SU-DHL-6 (cell line): Measurements from ENCODE around the gene NT5C1A.

ENCODE experiments used
- H2AFZ ChIP-seq: fragments of 200-600 bp; sonication (generic); 2 replicates; pipeline ENCODE4 v1.6.1; 2014; ENCODE audit warnings: low read depth, mild to moderate bottlenecking, moderate library complexity, mixed read lengths, antibody characterized with exemption, low read length; ENCODE audit not compliant: severe bottlenecking
- H3F3A ChIP-seq: fragments of 200-600 bp; shearing (Covaris generic); 2 replicates; pipeline ENCODE4 v1.6.0; 2016; ENCODE audit warnings: antibody characterized with exemption, mild to moderate bottlenecking; ENCODE audit not compliant: insufficient read depth
- H3K27ac ChIP-seq: fragments of 200-600 bp; sonication (generic); 2 replicates; pipeline ENCODE4 v1.5.1; 2016; ENCODE audit warnings: low read depth, mild to moderate bottlenecking, low read length, moderate library complexity, mixed read lengths
- H3K27me3 ChIP-seq: fragments of 200-600 bp; sonication (generic), shearing (Covaris generic); 2 replicates; pipeline ENCODE4 v1.6.0; 2014; ENCODE audit warnings: mild to moderate bottlenecking, low read length
- H3K36me3 ChIP-seq: fragments of 200-600 bp; sonication (generic); 2 replicates; pipeline ENCODE4 v1.6.1; 2014; ENCODE audit warnings: mild to moderate bottlenecking, low read length, mixed read lengths
- H3K4me2 ChIP-seq: fragments of 300-600, 200-600 bp; shearing (Covaris generic), sonication (generic); 2 replicates; pipeline ENCODE4 v1.6.0; 2014; ENCODE audit warnings: low read length, low read depth, mild to moderate bottlenecking; ENCODE audit not compliant: poor library complexity, severe bottlenecking
- H3K4me3 ChIP-seq: fragments of 200-600 bp; sonication (generic); 2 replicates; pipeline ENCODE4 v1.5.1; 2014; ENCODE audit warnings: antibody characterized with exemption, low read length, mild to moderate bottlenecking, mixed read lengths; ENCODE audit not compliant: insufficient read depth, poor library complexity, severe bottlenecking
- H3K79me2 ChIP-seq: fragments of 200-600 bp; sonication (generic); 2 replicates; pipeline ENCODE4 v1.6.1; 2014; ENCODE audit warnings: mild to moderate bottlenecking, low read length, moderate library complexity; ENCODE audit not compliant: insufficient read depth
- H3K9ac ChIP-seq: fragments of 200-600 bp; sonication (generic); 2 replicates; pipeline ENCODE4 v1.7.0; 2014; ENCODE audit warnings: mild to moderate bottlenecking, low read length
- H3K9me2 ChIP-seq: fragments of 200-600 bp; sonication (generic); replicated peaks from 2 replicates; pipeline ENCODE4 v1.6.1; 2014; ENCODE audit warnings: low read length; ENCODE audit not compliant: insufficient read depth
- H3K9me3 ChIP-seq: fragments of 200-600 bp; sonication (generic); 2 replicates; pipeline ENCODE4 v1.6.1; 2014; ENCODE audit warnings: low read length, mixed read lengths; ENCODE audit not compliant: insufficient read depth
- H4K20me1 ChIP-seq: fragments of 200-600 bp; sonication (generic); 2 replicates; pipeline ENCODE4 v1.6.1; 2014; ENCODE audit warnings: low read depth, mild to moderate bottlenecking, antibody characterized with exemption, low read length, moderate library complexity, mixed read lengths
- EZH2phosphoT487 ChIP-seq: fragments of 200-600 bp; sonication (generic), shearing (Covaris generic); conservative IDR thresholded peaks from 2 replicates; pipeline ENCODE4 v1.6.1; 2018; ENCODE audit warnings: mild to moderate bottlenecking, antibody characterized with exemption, low read length, moderate library complexity, mixed read lengths
- TF ChIP-seq, protein P1 (sequence below): fragments of 200-600 bp; sonication (generic); IDR thresholded peaks from one replicate; pipeline ENCODE4 v1.5.1; 2017; ENCODE audit warnings: antibody characterized with exemption, mild to moderate bottlenecking, low read length, moderate library complexity; ENCODE audit not compliant: insufficient read depth, poor library complexity, severe bottlenecking

NT5C1A gene

DNA sequence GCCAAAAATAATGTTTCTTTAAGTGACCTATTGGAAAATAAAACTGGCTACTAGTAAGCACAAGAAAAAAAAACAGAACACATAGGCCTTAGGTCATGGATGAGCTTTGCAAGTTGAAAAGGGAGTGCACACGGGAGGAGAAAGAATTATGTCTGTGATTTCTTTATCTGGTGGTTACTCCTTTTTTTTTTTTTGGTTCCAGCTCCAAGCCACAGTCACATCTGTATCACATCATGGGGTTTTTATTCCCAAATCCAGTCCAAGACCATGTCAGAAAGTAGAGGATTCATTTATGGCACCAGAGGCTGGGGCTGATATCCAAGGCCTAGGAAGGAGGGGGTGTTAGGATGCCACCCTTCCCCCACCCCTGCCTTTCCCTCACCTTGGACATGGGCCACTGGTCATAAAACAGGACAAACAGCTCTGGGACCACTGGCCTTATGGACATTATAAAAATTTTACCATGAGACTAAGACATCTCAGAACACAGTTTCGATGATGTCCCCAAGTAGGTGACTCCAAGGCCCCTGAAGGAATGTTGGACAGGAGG is 22.2 kb downstream of the NT5C1A start:
- no peaks in the 10 kb centered on the region for H3K79me2 ChIP-seq
- no peaks in the 10 kb centered on the region for H3K36me3 ChIP-seq
- TF ChIP-seq EZH2phosphoT487, result no peak
- TF ChIP-seq, protein P1, sequence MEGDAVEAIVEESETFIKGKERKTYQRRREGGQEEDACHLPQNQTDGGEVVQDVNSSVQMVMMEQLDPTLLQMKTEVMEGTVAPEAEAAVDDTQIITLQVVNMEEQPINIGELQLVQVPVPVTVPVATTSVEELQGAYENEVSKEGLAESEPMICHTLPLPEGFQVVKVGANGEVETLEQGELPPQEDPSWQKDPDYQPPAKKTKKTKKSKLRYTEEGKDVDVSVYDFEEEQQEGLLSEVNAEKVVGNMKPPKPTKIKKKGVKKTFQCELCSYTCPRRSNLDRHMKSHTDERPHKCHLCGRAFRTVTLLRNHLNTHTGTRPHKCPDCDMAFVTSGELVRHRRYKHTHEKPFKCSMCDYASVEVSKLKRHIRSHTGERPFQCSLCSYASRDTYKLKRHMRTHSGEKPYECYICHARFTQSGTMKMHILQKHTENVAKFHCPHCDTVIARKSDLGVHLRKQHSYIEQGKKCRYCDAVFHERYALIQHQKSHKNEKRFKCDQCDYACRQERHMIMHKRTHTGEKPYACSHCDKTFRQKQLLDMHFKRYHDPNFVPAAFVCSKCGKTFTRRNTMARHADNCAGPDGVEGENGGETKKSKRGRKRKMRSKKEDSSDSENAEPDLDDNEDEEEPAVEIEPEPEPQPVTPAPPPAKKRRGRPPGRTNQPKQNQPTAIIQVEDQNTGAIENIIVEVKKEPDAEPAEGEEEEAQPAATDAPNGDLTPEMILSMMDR, result no peak
- H3K4me2 ChIP-seq, result no peak overlapping the region
- no peak overlapping the region for H2AFZ ChIP-seq
- no peaks in the 10 kb centered on the region for H4K20me1 ChIP-seq
- no peak overlapping the region for H3K4me3 ChIP-seq
- H3F3A ChIP-seq, result no peaks in the 10 kb centered on the region
- H3K9me2 ChIP-seq, result no peaks in the 10 kb centered on the region
- no peaks in the 10 kb centered on the region for H3K9me3 ChIP-seq
- H3K9ac ChIP-seq, result no peak overlapping the region
- H3K27ac ChIP-seq, result no peak overlapping the region
- H3K27me3 ChIP-seq, result no peaks in the 10 kb centered on the region

DNA sequence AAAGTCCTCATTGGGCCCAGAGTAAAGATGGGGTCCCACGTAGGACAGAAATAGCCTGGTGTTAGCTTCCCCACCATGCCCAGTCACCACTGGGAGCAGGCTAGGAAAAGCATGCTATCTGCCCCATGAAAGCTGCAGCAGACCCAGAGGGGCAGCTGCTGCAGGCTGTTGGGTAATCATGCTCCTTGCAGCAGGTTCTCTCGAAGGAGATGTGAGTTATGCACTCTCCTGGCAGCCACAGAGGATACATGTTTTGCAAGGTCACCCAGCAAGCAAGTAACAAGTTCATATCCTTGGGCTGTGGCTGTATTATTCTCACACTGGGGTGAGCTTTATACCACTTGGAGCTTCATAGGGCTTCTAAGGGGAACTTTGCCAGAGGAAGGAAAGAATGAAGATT is 23.4 kb downstream of the NT5C1A start:
- no peak overlapping the region for H3K9ac ChIP-seq
- no peaks in the 10 kb centered on the region for H4K20me1 ChIP-seq
- no peaks in the 10 kb centered on the region for H3K9me2 ChIP-seq
- no peaks in the 10 kb centered on the region for H3K79me2 ChIP-seq
- no peaks in the 10 kb centered on the region for H3K9me3 ChIP-seq
- H3K27me3 ChIP-seq, result no peaks in the 10 kb centered on the region
- no peaks in the 10 kb centered on the region for H3F3A ChIP-seq
- no peak overlapping the region for H3K4me3 ChIP-seq
- no peak overlapping the region for H3K27ac ChIP-seq
- TF ChIP-seq, protein P1, result no peak
- no peak for TF ChIP-seq EZH2phosphoT487
- no peak overlapping the region for H3K4me2 ChIP-seq
- no peaks in the 10 kb centered on the region for H3K36me3 ChIP-seq
- no peak overlapping the region for H2AFZ ChIP-seq

DNA sequence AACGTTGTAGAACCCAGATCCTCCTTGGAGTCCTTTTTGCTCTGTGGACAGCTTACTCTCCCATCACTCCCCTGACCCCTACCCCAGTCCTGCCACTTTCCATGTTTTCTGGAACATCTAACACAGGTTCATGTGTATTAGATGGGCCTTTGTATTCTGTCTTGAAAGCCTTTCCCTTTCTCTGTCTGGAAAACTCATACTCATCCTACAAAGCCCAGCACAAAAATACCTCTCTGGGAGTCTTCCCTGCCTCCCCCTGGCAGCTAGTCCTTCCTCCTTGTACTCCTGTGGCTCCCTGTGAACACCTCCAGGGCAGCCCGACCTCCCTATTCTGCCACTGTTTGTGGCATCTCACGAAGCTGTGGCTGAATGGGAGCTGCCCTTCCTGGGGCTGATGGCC is 24.7 kb downstream of the NT5C1A start:
- no peaks in the 10 kb centered on the region for H3K79me2 ChIP-seq
- no peak for TF ChIP-seq EZH2phosphoT487
- TF ChIP-seq, protein P1, result no peak
- no peaks in the 10 kb centered on the region for H3K36me3 ChIP-seq
- no peak overlapping the region for H2AFZ ChIP-seq
- no peaks in the 10 kb centered on the region for H3F3A ChIP-seq
- H3K9me3 ChIP-seq, result no peaks in the 10 kb centered on the region
- no peaks in the 10 kb centered on the region for H4K20me1 ChIP-seq
- no peak overlapping the region for H3K4me2 ChIP-seq
- no peak overlapping the region for H3K9ac ChIP-seq
- H3K27me3 ChIP-seq, result no peaks in the 10 kb centered on the region
- no peak overlapping the region for H3K27ac ChIP-seq
- no peaks in the 10 kb centered on the region for H3K9me2 ChIP-seq
- H3K4me3 ChIP-seq, result no peak overlapping the region
